ACHN (cell line): ENCODE results near the gene ADARB1.
A peak's percentile ranks its signal among the peaks of the same experiment; 100 is the strongest.
"Not testable (repeated sequence)": the region's sequence is repeated elsewhere in the genome, so short reads cannot be mapped to it uniquely, and the experiment has no call there.

Source experiments
- DNase-seq: peaks from one replicate; pipeline ENCODE4 v3.0.0-alpha.2; 2015
- in situ Hi-C: cut with HindIII; loops from 2 replicates; pipeline ENCODE4 v1.10.0; 2017; ENCODE audit warnings: low sequenced_read_pairs, low pct_ligation_motif_present, low pct_unique_long_range_greater_than_20kb

The ADARB1 gene

GRCh38 chr21:45136927-45137611, 62.7 kb downstream of the ADARB1 start:
- DNase-seq, result peak; percentile 82
- in situ Hi-C loops, result no loop called here

GRCh38 chr21:45137612-45137937, 63.2 kb downstream of the ADARB1 start:
- in situ Hi-C loops, result no loop called here
- no peak for DNase-seq

GRCh38 chr21:45138199-45139002, 64.0 kb downstream of the ADARB1 start:
- peak; percentile 60 for DNase-seq
- in situ Hi-C loops, result no loop called here

GRCh38 chr21:45139003-45139360, 64.6 kb downstream of the ADARB1 start:
- DNase-seq, in situ Hi-C loops: not testable (repeated sequence)

GRCh38 chr21:45139473-45139872, 65.1 kb downstream of the ADARB1 start:
- no peak for DNase-seq
- in situ Hi-C loops, result no loop called here

GRCh38 chr21:45140346-45140940, 66.1 kb downstream of the ADARB1 start:
- in situ Hi-C loops, result no loop called here
- DNase-seq, result peak; percentile 86

GRCh38 chr21:45140944-45141343, 66.6 kb downstream of the ADARB1 start:
- DNase-seq, in situ Hi-C loops: not testable (repeated sequence)

- in situ Hi-C loops, result no loop called here
- no peak for DNase-seq
Measured at GRCh38 chr21:45141507-45141906, 67.1 kb downstream of the ADARB1 start.

- in situ Hi-C loops, result no loop called here
- DNase-seq, result peak; percentile 20
Measured at GRCh38 chr21:45142469-45143308, 68.3 kb downstream of the ADARB1 start.

GRCh38 chr21:45143855-45144254, 69.5 kb downstream of the ADARB1 start:
- no peak for DNase-seq
- in situ Hi-C loops, result no loop called here

GRCh38 chr21:45145146-45145545, 70.8 kb downstream of the ADARB1 start:
- in situ Hi-C loops, result no loop called here

GRCh38 chr21:45145846-45146245, 71.5 kb downstream of the ADARB1 start:
- in situ Hi-C loops, DNase-seq: not testable (repeated sequence)

More at GRCh38 chr21:45145146-45145545, 70.8 kb downstream of the ADARB1 start:
- no peak for DNase-seq

GRCh38 chr21:45146306-45146705, 71.9 kb downstream of the ADARB1 start:
- DNase-seq, result no peak
- in situ Hi-C loops, result no loop called here

- in situ Hi-C loops, result no loop called here
- no peak for DNase-seq
Measured at GRCh38 chr21:45146801-45147200, 72.4 kb downstream of the ADARB1 start.

GRCh38 chr21:45147473-45148315, 73.3 kb downstream of the ADARB1 start:
- DNase-seq, result no peak
- in situ Hi-C loops, result no loop called here

- no peak for DNase-seq
- in situ Hi-C loops, result no loop called here
Measured at GRCh38 chr21:45148316-45148990, 74.1 kb downstream of the ADARB1 start.

- no peak for DNase-seq
- in situ Hi-C loops, result no loop called here
Measured at GRCh38 chr21:45149021-45149420, 74.6 kb downstream of the ADARB1 start.
